Caco-2 (cell line): ENCODE data around the gene PLEKHG4B. TPM values are rescaled to one million over a fixed set of nuclear protein-coding genes. Genes with fewer than 3 reads are reported as not detected.

Experiments
- BruUV-seq: library from RNA; stranded (reverse); fragments of 400-500 nt; replicated peaks from 2 replicates; lab custom pipeline; 2021; lab: Mats Ljungman, UMichigan
- CTCF ChIA-PET: fragments of 300-600 bp; sonication (Branson Sonifier 250); formaldehyde crosslinking; loops from one replicate; lab custom pipeline; 2022; ENCODE audit warnings: antibody characterized with exemption; lab: Charles Lee
- POLR2A ChIA-PET: fragments of 300-600 bp; sonication (Branson Sonifier 250); formaldehyde crosslinking; loops from one replicate; lab custom pipeline; 2022; ENCODE audit warnings: antibody characterized with exemption; lab: Charles Lee
- DNase-seq, 2 experiments: peaks; one replicate each; pipeline versions ENCODE4 v3.0.0 to v3.0.0-alpha.2; 2020 to 2022
- H3K27me3 ChIP-seq: replicated peaks from 2 replicates; pipeline ENCODE4 v1.6.0; 2011; ENCODE audit warnings: low read length; ENCODE audit not compliant: control insufficient read depth, insufficient read depth
- H3K36me3 ChIP-seq: 2 replicates; pipeline ENCODE4 v1.5.1; 2011; ENCODE audit warnings: low read length; ENCODE audit not compliant: control insufficient read depth, insufficient read depth
- H3K4me1 ChIP-seq: fragments of 250-450 bp; sonication (Bioruptor Pico); 2 replicates; pipeline ENCODE4 v1.5.1; 2020; ENCODE audit warnings: mild to moderate bottlenecking
- H3K4me3 ChIP-seq: 2 replicates; pipeline ENCODE4 v1.5.1; 2011; ENCODE audit warnings: low read depth, mild to moderate bottlenecking, control low read depth, low read length
- H3K9me3 ChIP-seq: fragments of 250-450 bp; sonication (Bioruptor Pico); 2 replicates; pipeline ENCODE4 v1.5.1; 2020; ENCODE audit warnings: mild to moderate bottlenecking, moderate library complexity
- H3K27ac Mint-ChIP-seq: one replicate; pipeline ENCODE4 v1.8.0; 2022; ENCODE audit warnings: mixed read lengths; ENCODE audit not compliant: unreplicated experiment
- H3K27me3 Mint-ChIP-seq: one replicate; pipeline ENCODE4 v1.8.0; 2022; ENCODE audit warnings: mixed read lengths; ENCODE audit not compliant: insufficient read depth, unreplicated experiment
- H3K36me3 Mint-ChIP-seq: one replicate; pipeline ENCODE4 v1.8.0; 2022; ENCODE audit warnings: mild to moderate bottlenecking, mixed read lengths; ENCODE audit not compliant: insufficient read depth, unreplicated experiment
- H3K4me1 Mint-ChIP-seq: one replicate; pipeline ENCODE4 v1.8.0; 2022; ENCODE audit warnings: low read depth, mixed read lengths; ENCODE audit not compliant: unreplicated experiment
- H3K4me3 Mint-ChIP-seq: one replicate; pipeline ENCODE4 v1.8.0; 2022; ENCODE audit warnings: mild to moderate bottlenecking, moderate library complexity, mixed read lengths; ENCODE audit not compliant: unreplicated experiment
- H3K9me3 Mint-ChIP-seq: one replicate; pipeline ENCODE4 v1.8.0; 2022; ENCODE audit warnings: mixed read lengths; ENCODE audit not compliant: unreplicated experiment
- intact Hi-C: fragments of 100-400 bp; cut with micrococcal nuclease; formaldehyde crosslinking; loops from one replicate; pipeline ENCODE4 v1.10.0; 2022; ENCODE audit not compliant: unreplicated experiment
- total RNA-seq: library from RNA; stranded (reverse); gene quantifications from 2 replicates; pipeline ENCODE4 v1.2.3, GENCODE V29; 2022
- TF ChIP-seq, protein P1 (sequence below), 2 experiments: fragments of 200-600 bp in 1 of 2; IDR thresholded peaks; 1 replicate in 1 of 2; 2 replicates in 1 of 2; pipeline versions ENCODE4 v1.5.1 to v1.8.0; 2011 to 2022; ENCODE audit warnings: antibody characterized with exemption in 1 of 2, control low read depth in 1 of 2, inconsistent platforms in 1 of 2, low read depth in 1 of 2, low read length in 1 of 2, mild to moderate bottlenecking in 1 of 2, moderate library complexity in 1 of 2; ENCODE audit not compliant: insufficient read depth in 1 of 2, severe bottlenecking in 1 of 2, unreplicated experiment in 1 of 2

PLEKHG4B gene
- total RNA-seq, 1 experiment from 2014 or later: 15.0 TPM

DNA sequence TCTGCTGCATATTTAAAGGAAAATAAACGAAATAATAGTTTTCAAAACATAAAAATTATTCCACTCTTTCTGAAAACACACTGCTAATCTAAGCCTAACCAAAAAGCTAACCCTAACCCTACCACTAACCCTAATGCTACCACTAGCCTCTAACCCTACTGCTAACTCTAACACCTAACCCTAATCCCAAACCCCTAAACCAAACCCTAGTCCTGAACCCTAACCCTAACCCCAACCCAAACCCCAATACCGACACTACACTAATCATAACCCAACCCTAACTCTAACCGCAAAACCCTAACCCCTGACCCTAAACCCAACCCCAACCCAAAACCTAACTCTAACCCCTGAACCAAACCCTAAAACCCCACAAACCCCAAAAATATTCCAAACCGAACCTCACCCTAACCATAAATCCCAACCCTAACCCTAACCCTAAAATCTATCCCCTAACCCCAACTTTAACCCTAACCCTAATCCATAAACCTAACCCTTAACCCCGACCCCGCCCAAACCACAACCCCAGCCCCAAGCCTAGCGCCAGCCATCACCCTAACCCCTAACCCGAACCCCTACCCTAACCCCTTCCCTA lies 41.9 kb upstream of the PLEKHG4B start:
- intact Hi-C loops: no loop called here
- H3K4me3 ChIP-seq: no peak overlapping the region
- H3K4me3 Mint-ChIP-seq: no peak overlapping the region
- ChIA-PET POLR2A (no interaction called here), CTCF (no interaction called here)
- H3K36me3 Mint-ChIP-seq: peaks cover 12% of the 10 kb centered on the region
- H3K4me1 Mint-ChIP-seq: peaks cover 7% of the 10 kb centered on the region
- no peak for DNase-seq
- H3K9me3 Mint-ChIP-seq: peaks cover 11% of the 10 kb centered on the region
- peaks cover 4% of the 10 kb centered on the region for H3K27me3 Mint-ChIP-seq
- 0 out of 2 replicates have a peak, but pooled peaks cover 3% of the 10 kb centered on the region for H3K4me1 ChIP-seq
- TF ChIP-seq, protein P1, sequence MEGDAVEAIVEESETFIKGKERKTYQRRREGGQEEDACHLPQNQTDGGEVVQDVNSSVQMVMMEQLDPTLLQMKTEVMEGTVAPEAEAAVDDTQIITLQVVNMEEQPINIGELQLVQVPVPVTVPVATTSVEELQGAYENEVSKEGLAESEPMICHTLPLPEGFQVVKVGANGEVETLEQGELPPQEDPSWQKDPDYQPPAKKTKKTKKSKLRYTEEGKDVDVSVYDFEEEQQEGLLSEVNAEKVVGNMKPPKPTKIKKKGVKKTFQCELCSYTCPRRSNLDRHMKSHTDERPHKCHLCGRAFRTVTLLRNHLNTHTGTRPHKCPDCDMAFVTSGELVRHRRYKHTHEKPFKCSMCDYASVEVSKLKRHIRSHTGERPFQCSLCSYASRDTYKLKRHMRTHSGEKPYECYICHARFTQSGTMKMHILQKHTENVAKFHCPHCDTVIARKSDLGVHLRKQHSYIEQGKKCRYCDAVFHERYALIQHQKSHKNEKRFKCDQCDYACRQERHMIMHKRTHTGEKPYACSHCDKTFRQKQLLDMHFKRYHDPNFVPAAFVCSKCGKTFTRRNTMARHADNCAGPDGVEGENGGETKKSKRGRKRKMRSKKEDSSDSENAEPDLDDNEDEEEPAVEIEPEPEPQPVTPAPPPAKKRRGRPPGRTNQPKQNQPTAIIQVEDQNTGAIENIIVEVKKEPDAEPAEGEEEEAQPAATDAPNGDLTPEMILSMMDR (IDR thresholded peaks at IDR 0.05; ENCODE audit: insufficient read depth in 1 of 2, low read depth in 1 of 2, low read length in 1 of 2, severe bottlenecking in 1 of 2, unreplicated experiment in 1 of 2): no peak
- no peaks in the 10 kb centered on the region for H3K27me3 ChIP-seq
- H3K36me3 ChIP-seq: no peaks in the 10 kb centered on the region
- no TSS peak for BruUV-seq
- no peaks in the 10 kb centered on the region for H3K9me3 ChIP-seq
- H3K27ac Mint-ChIP-seq: no peak overlapping the region

DNA sequence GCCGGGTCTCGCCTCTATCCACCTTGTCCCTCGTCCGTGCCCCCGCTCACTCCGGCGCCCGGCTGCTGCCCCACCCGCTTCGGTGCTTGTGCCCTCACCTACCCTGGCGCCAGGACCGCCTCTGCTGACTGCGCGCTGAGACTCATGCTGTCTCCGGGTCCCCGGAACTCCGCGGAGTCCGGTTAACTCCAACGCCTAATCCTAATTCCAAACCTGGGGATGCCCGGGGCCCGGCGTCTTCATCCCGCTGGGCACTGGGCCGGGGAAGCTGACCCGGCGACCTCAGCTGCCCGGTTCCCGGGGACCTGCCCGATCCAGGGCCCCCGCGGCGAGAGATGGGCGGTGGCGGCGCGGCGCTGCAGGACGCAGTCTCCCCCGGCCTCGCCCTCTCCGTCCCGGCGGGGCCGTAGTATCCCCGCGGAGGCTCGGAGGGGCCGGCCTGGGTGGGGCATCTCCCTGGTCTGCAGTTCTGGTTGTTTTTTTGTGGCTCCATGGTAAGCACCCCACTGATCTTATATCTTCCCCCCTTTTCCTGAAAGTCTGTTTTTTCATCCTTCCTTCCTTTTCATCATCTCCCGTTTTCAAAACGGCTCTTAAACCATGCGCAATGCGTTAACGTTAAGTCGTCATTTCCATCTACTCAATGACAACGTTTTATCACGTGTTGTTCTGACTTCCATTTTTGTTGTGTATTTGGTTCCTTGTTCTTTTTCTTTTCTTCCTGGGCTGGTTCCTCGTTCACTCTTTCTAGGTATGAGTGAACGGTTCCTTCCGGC lies 41.1 kb upstream of the PLEKHG4B start:
- Mint-ChIP-seq H3K36me3 (peaks cover 12% of the 10 kb centered on the region), H3K27ac (no peak overlapping the region), H3K4me1 (peaks cover 14% of the 10 kb centered on the region), H3K4me3 (no peak overlapping the region), H3K27me3 (peaks cover 4% of the 10 kb centered on the region), H3K9me3 (peaks cover 11% of the 10 kb centered on the region)
- DNase-seq: no peak
- no peaks in the 10 kb centered on the region for H3K9me3 ChIP-seq
- no peaks in the 10 kb centered on the region for H3K27me3 ChIP-seq
- CTCF ChIA-PET: no interaction called here
- no peak overlapping the region for H3K4me3 ChIP-seq
- H3K4me1 ChIP-seq: 0 out of 2 replicates have a peak, but pooled peaks cover 3% of the 10 kb centered on the region
- H3K36me3 ChIP-seq: no peaks in the 10 kb centered on the region
- BruUV-seq: no TSS peak
- POLR2A ChIA-PET: no interaction called here
- TF ChIP-seq, protein P1 (IDR thresholded peaks at IDR 0.05; ENCODE audit: insufficient read depth in 1 of 2, low read depth in 1 of 2, low read length in 1 of 2, severe bottlenecking in 1 of 2, unreplicated experiment in 1 of 2): no peak
- intact Hi-C loops: no loop called here

DNA sequence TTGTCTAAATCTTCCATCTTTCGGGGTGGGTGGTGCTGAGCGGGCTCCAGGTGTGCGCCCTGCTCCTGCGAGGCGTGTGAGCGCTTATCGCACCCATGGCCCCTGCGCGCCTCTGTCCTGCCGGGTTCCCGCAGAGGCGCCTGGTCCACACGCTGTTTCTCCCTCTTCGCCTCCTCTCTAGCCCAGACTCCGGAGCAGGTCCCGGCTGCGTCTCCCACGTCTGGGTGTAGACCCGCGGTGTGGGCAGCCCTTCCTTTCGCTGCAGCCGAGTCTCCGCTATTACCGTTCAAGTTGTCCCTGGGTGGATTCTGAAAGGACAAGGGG lies 40.5 kb upstream of the PLEKHG4B start:
- no TSS peak for BruUV-seq
- CTCF ChIA-PET: no interaction called here
- no peak overlapping the region for H3K4me3 Mint-ChIP-seq
- H3K27ac Mint-ChIP-seq: no peak overlapping the region
- Histone ChIP-seq H3K27me3 (no peaks in the 10 kb centered on the region), H3K4me3 (no peak overlapping the region), H3K9me3 (no peaks in the 10 kb centered on the region), H3K36me3 (no peaks in the 10 kb centered on the region), H3K4me1 (0 out of 2 replicates have a peak, but pooled peaks cover 3% of the 10 kb centered on the region)
- peaks cover 4% of the 10 kb centered on the region for H3K27me3 Mint-ChIP-seq
- no peak for DNase-seq
- intact Hi-C loops: no loop called here
- POLR2A ChIA-PET: no interaction called here
- H3K9me3 Mint-ChIP-seq: peaks cover 11% of the 10 kb centered on the region
- TF ChIP-seq, protein P1 (IDR thresholded peaks at IDR 0.05; ENCODE audit: insufficient read depth in 1 of 2, low read depth in 1 of 2, low read length in 1 of 2, severe bottlenecking in 1 of 2, unreplicated experiment in 1 of 2): no peak
- H3K4me1 Mint-ChIP-seq: peaks cover 14% of the 10 kb centered on the region
- peaks cover 12% of the 10 kb centered on the region for H3K36me3 Mint-ChIP-seq
